Endometrial microvascular endothelial cells (primary cell): ENCODE data around the gene UQCR10. TPM values are rescaled to one million over a fixed set of nuclear protein-coding genes. Genes with fewer than 3 reads are reported as not detected.
"Not testable (repeated sequence)": the region's sequence is repeated elsewhere in the genome, so short reads cannot be mapped to it uniquely, and the experiment has no call there.

Experiments
- in situ Hi-C: cut with HindIII; loops from 2 replicates; pipeline ENCODE4 v1.10.0; 2017; ENCODE audit warnings: low sequenced_read_pairs, low pct_unique_long_range_greater_than_20kb; ENCODE audit errors: inconsistent ontology term
- total RNA-seq: library from RNA; depleted of rRNA; stranded (reverse); fragments of >200 nt; gene quantifications from one replicate; pipeline ENCODE4 v1.2.3, GENCODE V29; 2015; ENCODE audit errors: inconsistent ontology term

The UQCR10 gene
- total RNA-seq, 1 donor from 2014 or later = 59.6 TPM

DNA sequence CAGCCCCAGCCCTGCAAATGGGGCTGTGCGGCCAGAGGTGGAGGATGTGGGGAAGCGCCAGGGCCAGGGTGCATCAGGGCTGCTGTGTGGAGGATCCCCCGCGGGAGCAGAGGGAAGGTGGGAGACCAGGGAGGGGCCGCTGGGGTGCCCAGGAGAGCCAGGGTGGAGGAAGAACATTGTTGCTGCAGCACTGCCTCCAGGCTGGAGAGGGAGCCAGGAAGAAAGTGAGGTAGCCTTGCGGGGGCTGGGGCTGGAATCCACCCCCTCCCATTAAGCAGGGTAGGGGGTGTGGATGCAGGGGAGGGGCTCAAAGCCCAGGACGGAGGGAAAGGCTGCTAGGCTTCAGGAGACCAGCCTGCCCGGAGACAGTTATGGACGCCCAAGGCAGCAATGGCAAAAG, 32.3 kb upstream of the UQCR10 start:
- in situ Hi-C loops = no loop called here

GRCh38 chr22:29735416-29735815, 31.8 kb upstream of the UQCR10 start:
- in situ Hi-C loops = no loop called here

DNA sequence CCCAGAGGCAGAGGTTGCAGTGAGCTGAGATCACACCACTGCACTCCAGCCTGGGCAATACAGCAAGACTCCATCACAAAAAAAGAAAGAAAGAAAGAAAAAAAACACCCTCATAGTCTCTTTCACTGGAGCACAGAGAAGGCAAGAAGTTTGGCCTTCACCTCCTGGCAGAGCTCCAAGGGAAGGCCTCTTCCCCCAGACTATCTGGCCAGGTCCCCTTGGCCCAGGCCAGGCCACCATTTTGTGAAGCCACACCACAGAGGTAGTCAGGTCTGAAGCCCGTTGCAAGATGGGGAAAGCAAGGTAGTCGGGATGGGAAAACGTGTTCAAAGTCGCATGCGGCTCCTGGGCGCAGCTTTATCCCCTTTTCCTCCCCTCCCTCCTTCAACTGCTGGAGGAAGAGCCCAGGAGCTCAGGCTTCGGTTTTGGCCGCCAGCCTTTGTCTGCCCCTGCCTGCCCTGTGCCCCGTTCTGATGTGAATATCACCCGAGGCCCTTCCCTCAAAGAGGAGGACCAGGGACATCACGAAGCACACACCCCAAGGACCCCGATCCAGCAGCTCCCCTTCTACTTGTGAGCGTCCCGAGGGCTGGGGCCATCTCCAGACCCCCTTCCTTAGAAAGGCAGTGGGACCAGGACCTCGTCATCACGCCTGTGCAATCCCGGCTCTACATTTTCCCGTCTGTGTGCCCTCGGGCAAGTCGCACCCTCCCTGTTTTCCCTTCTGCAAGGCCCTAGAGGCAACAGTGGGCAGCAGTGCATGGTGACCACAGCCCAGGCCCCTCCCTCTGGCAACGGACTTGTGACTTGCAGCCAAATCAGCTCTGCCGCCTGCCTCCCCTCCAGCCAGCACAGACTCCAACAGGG, 29.7 kb upstream of the UQCR10 start:
- in situ Hi-C loops = no loop called here

GRCh38 chr22:29738118-29738815, 28.9 kb upstream of the UQCR10 start:
- in situ Hi-C loops = no loop called here

- in situ Hi-C loops = no loop called here
Observed at GRCh38 chr22:29739346-29739875, 27.8 kb upstream of the UQCR10 start.

DNA sequence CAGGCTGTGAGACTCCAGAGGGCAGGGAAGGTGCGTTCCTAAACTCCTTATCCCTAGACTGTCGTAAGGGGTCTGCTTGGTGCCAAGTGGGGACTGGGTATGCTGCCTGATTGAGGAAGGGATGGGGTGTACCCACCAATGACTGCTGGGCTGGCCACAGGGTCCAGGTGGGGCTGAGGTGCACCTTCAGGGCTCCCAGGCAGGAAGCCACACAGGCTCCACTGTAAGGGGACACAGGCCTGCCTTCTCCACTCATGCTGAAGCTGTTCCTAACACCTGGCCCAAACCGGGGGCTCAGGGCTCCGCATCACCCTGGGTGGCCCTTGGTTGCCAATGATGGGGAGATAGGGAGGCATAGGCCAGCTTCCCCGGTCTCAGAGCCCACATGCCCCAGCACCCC, 27.0 kb upstream of the UQCR10 start:
- in situ Hi-C loops = no loop called here

DNA sequence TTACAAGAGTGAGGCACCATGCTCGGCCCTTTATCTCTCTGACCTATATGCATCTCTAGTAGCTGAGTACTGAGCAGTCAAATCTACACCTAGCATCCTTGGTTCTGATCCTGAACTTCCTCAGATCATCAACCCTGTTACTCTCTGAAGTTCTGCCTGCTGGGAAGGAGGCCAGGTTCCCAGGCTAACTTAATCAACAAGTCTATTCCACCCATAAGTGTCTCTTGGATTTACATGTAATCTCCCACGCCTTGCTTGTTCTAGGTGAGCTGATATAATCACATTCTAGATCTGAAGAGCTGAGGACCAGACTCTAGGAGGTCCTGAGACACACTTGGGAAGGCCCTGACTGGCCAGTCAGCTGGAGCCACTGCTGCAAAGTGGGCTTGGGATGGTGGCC, 25.2 kb upstream of the UQCR10 start:
- in situ Hi-C loops = no loop called here

- in situ Hi-C loops = no loop called here
Observed at GRCh38 chr22:29742326-29742725, 24.8 kb upstream of the UQCR10 start.

- in situ Hi-C loops = no loop called here
Observed at GRCh38 chr22:29744902-29745301, 22.3 kb upstream of the UQCR10 start.

- in situ Hi-C loops = no loop called here
Observed at GRCh38 chr22:29747832-29748231, 19.3 kb upstream of the UQCR10 start.

- in situ Hi-C loops = no loop called here
Observed at GRCh38 chr22:29748248-29748893, 18.8 kb upstream of the UQCR10 start.

GRCh38 chr22:29750029-29750428, 17.1 kb upstream of the UQCR10 start:
- in situ Hi-C loops = no loop called here

GRCh38 chr22:29750559-29751538, 16.3 kb upstream of the UQCR10 start:
- in situ Hi-C loops = no loop called here

DNA sequence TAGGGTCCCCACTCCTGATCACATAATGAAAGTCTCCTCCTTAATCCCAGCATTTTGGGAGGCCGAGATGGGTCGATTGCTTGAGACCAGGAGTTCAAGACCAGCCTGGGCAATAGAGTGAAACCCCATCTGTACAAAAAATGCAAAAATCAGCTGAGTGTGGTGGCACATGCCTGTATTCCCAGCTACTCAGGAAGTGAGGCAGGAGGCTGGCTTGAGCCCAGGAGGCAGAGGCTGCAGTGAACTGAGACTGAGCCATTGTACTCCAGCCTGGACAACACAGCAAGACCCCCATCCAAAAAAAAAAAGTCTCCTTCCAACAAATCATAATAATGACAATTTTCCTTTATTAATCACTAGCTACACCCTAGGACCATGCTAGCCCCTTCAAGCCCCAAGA, 15.5 kb upstream of the UQCR10 start:
- in situ Hi-C loops = no loop called here

- in situ Hi-C loops = no loop called here
Observed at GRCh38 chr22:29753808-29754657, 13.1 kb upstream of the UQCR10 start.

DNA sequence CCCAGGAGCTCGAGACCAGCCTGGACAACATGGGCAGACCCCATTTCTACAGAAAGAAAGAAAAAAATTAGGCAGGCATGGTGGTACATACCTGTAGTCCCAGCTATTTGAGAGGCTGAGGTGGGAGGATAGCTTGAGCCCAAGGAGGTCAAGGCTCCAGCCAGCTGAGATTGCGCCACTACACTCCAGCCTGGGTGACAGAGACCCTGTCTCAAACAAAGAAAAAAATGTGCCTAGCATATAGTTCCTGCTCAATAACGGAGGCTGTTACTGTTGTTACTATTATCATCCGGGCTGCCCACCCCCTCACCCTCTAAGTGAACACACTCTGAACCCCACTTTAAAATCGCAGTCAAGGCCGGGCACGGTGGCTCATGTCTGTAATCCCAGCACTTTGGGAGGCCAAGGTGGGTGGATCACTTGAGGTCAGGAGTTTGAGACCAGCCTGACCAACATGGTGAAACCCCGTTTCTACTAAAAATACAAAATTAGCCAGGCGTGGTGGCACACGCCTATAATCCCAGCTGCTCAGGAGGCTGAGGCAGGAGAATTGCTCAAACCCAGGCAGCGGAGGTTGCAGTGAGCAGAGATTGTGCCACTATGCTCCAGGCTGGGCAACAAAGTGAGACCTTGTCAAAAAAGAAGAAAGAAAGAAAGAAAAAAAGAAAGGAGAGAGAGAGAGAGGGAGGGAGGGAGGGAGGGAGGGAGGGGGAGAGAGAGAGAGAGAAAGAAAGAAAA, 12.3 kb upstream of the UQCR10 start:
- in situ Hi-C loops = not testable (repeated sequence)

DNA sequence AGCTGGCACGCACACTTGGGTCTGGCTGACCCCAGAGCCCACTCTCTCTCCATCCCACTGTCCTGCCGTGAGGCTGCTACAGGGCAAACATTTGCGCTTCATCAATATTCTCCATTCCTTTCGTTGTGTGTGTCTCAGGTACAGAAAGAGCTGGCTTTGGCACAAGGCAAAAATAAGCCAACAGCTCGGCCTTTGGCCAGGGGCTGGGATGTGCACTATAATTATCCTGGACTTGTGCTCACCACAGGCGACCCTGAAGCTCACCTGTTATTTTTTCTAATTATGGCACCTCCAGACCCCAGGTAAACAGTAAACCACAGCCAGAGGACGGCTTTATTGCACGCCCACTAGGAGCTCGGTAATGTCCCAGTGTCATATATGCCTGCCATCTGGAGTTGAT, 11.3 kb upstream of the UQCR10 start:
- in situ Hi-C loops = no loop called here
